Testis (tissue), 3 donors: ENCODE measurements around the gene TTC7B. TPM values are rescaled to one million over a fixed set of nuclear protein-coding genes. Genes with fewer than 3 reads are reported as not detected.

Experiments
- DNase-seq: peaks from one replicate; pipeline ENCODE4 v3.0.0-alpha.2; 2019
- H3K27ac ChIP-seq, 2 donors: fragments of 200-600 bp; sonication (generic); one replicate each; pipeline ENCODE4 v1.5.1; 2019
- H3K27me3 ChIP-seq: fragments of 200-600 bp; sonication (generic); one replicate; pipeline ENCODE4 v1.5.1; 2019
- H3K36me3 ChIP-seq: fragments of 200-600 bp; sonication (generic); one replicate; pipeline ENCODE4 v1.5.1; 2017; ENCODE audit warnings: low read depth; ENCODE audit errors: missing control alignments
- H3K4me1 ChIP-seq: fragments of 200-600 bp; sonication (generic); one replicate; pipeline ENCODE4 v1.5.1; 2019
- H3K4me3 ChIP-seq, 2 donors: fragments of 200-600 bp; sonication (generic); one replicate each; pipeline ENCODE4 v1.5.1; 2017 to 2019
- H3K9me3 ChIP-seq: fragments of 200-600 bp; sonication (generic); one replicate; pipeline ENCODE4 v1.5.1; 2017
- POLR2A ChIP-seq: fragments of 450-650 bp; IDR thresholded peaks from one replicate; pipeline ENCODE4 v1.6.1; 2017; ENCODE audit warnings: antibody characterized with exemption, mild to moderate bottlenecking, moderate library complexity
- WGBS, 2 donors: methylation state at CpG; one replicate each; pipeline ENCODE4 v1.1.5; 2018; 5-methylcytosine and 5-hydroxymethylcytosine counted together
- intact Hi-C: fragments of 100-400 bp; cut with DNase I; formaldehyde crosslinking; loops from one replicate; pipeline ENCODE4 v1.15.1; 2023; ENCODE audit warnings: low total_unique reads
- polyA plus RNA-seq: library from polyadenylated mRNA; stranded (reverse); fragments of 350-450 nt; fragmentation: Illumina TruSeq; extraction: RNeasy Lipid Tissue Mini Kit (QIAGEN cat#74804); gene quantifications from one replicate; pipeline ENCODE4 v1.2.3, GENCODE V29; 2014; ENCODE audit warnings: low read depth, low replicate concordance; ENCODE audit not compliant: insufficient read depth
- total RNA-seq, 2 donors: library from RNA; depleted of rRNA; stranded (reverse); fragments of >200 nt; gene quantifications; one replicate each; pipeline ENCODE4 v1.2.3, GENCODE V29; 2016
- TF ChIP-seq, protein P1 (sequence below), 3 experiments: fragments of 450-650 bp in 2 of 3; fragments of 200-600 bp in 1 of 3; sonication (generic) in 1 of 3; IDR thresholded peaks; one replicate each; pipeline ENCODE4 v1.5.1; 2016 to 2019; ENCODE audit warnings: antibody characterized with exemption in 3 of 3, mild to moderate bottlenecking in 2 of 3, moderate library complexity in 1 of 3

The TTC7B gene
- total and polyA plus RNA-seq, 3 donors from 2014 or later: 11.3 to 17.0 (median 12.1) TPM

- TF ChIP-seq, protein P1, sequence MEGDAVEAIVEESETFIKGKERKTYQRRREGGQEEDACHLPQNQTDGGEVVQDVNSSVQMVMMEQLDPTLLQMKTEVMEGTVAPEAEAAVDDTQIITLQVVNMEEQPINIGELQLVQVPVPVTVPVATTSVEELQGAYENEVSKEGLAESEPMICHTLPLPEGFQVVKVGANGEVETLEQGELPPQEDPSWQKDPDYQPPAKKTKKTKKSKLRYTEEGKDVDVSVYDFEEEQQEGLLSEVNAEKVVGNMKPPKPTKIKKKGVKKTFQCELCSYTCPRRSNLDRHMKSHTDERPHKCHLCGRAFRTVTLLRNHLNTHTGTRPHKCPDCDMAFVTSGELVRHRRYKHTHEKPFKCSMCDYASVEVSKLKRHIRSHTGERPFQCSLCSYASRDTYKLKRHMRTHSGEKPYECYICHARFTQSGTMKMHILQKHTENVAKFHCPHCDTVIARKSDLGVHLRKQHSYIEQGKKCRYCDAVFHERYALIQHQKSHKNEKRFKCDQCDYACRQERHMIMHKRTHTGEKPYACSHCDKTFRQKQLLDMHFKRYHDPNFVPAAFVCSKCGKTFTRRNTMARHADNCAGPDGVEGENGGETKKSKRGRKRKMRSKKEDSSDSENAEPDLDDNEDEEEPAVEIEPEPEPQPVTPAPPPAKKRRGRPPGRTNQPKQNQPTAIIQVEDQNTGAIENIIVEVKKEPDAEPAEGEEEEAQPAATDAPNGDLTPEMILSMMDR (IDR thresholded peaks at IDR 0.05): no peak
- no peak for TF ChIP-seq POLR2A
- intact Hi-C loops: no loop called here
- Histone ChIP-seq H3K27ac (no peak overlapping the region), H3K4me3 (no peak overlapping the region), H3K27me3 (no peaks in the 10 kb centered on the region), H3K36me3 (no peaks in the 10 kb centered on the region), H3K4me1 (peaks cover 5% of the 10 kb centered on the region), H3K9me3 (no peaks in the 10 kb centered on the region)
- DNase-seq: no peak
- 89 to 92% methylated on average over 16 of the region's 16 CpGs for WGBS, 2 donors
Observed at GRCh38 chr14:90559811-90560492, 256.3 kb downstream of the TTC7B start.

GRCh38 chr14:90558983-90559590 is 257.1 kb downstream of the TTC7B start:
- Histone ChIP-seq H3K36me3 (no peaks in the 10 kb centered on the region), H3K9me3 (no peaks in the 10 kb centered on the region), H3K27me3 (no peaks in the 10 kb centered on the region), H3K27ac (no peak overlapping the region), H3K4me1 (peaks cover 10% of the 10 kb centered on the region), H3K4me3 (no peak overlapping the region)
- intact Hi-C loops: no loop called here
- DNase-seq: no peak
- no peak for TF ChIP-seq POLR2A
- TF ChIP-seq, protein P1 (IDR thresholded peaks at IDR 0.05): no peak
- WGBS, 2 donors: 94 to 98% methylated on average over 11 to 12 of the region's 12 CpGs

DNA sequence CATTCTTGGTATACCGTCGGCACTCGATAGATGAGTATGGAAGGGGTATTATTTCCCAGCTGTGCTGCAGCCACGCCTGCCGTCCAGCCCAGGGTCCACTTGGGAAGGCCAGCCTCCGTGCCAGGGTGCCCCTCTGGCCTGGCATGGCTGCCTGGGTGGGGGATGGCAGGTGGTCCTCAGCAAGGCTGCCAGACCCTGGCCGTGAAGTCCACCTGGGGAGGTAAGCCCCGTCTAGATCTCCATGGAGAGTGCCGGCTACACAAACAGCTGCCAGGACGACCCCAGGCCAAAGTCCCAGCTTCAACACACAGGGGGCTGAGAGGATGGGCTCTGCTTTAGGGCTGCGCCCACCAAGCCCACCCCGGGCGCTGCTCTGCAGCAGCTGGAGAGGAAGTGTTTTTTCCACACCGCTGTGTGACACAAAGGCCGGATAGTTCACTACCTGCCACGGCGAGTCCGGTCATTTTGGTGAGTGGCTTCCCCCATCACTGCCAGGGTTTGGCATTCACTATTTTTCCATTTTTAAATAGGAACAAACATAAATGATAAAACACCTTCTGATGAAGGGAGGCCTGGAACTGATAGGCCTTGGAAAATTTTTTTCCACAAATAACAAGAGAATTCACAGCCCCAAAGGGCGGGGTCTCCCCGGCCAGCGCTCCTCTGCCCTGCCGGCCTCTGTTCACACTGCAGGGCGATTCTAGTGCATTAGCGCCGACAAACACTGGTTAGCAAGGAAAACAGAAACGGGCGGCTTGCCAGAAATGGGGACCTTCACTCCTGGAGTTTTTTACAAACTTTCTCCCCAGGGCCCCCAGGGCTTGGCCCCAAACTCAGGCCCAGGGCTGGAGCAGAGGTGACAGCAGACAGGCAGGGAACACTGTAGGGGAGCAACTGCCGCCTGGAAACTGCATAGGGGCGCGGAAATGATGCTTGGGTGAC is 257.9 kb downstream of the TTC7B start:
- no peak for DNase-seq
- intact Hi-C loops: no loop called here
- no peak overlapping the region for H3K4me3 ChIP-seq
- no peaks in the 10 kb centered on the region for H3K36me3 ChIP-seq
- no peak overlapping the region for H3K27ac ChIP-seq
- H3K27me3 ChIP-seq: no peaks in the 10 kb centered on the region
- 80 to 92% methylated on average over 16 to 30 of the region's 30 CpGs for WGBS, 2 donors
- TF ChIP-seq POLR2A: no peak
- TF ChIP-seq, protein P1 (IDR thresholded peaks at IDR 0.05): no peak
- H3K9me3 ChIP-seq: no peaks in the 10 kb centered on the region
- peaks cover 14% of the 10 kb centered on the region for H3K4me1 ChIP-seq

GRCh38 chr14:90557516-90557915 is 258.7 kb downstream of the TTC7B start:
- Histone ChIP-seq H3K27me3 (no peaks in the 10 kb centered on the region), H3K9me3 (no peaks in the 10 kb centered on the region), H3K4me1 (peaks cover 14% of the 10 kb centered on the region), H3K36me3 (no peaks in the 10 kb centered on the region), H3K27ac (no peak overlapping the region), H3K4me3 (no peak overlapping the region)
- TF ChIP-seq, protein P1 (IDR thresholded peaks at IDR 0.05): no peak
- no peak for TF ChIP-seq POLR2A
- intact Hi-C loops: no loop called here
- DNase-seq: no peak
- 96 to 98% methylated on average over 7 of the region's 7 CpGs for WGBS, 2 donors
